ENCODE data around the gene KIF21A.
"Not testable (repeated sequence)": the region's sequence is repeated elsewhere in the genome, so short reads cannot be mapped to it uniquely, and the experiment has no call there.

KIF21A gene

DNA sequence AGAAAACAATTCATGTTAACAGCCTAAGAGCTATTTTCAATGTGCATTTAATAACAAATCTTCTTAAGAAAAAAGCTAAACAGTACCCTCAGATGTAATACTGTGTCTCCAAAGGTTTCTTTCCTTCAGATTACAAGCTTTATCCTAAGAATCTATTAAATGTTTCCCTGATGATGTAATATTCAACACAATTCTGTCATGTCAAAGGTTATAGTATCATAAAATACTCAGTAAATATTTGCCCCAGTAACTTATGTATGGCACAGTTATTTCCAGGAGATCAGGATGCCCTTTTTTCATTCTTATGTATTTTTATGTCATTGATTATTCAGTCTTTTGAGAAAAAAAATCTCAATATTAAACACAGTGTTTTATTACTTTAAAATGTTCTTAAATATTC, 128.4 kb downstream of the KIF21A start:
- ChIA-PET CTCF (no interaction called here), POLR2A (ENCODE audit: low non-redundant PET) (no interaction called here)
- no peak for DNase-seq (ENCODE audit: low spot score)
- no peak for TF ChIP-seq CTCF (conservative IDR thresholded peaks at IDR 0.05; ENCODE audit: low read depth)
- H3K27ac ChIP-seq, result no peak overlapping the region

DNA sequence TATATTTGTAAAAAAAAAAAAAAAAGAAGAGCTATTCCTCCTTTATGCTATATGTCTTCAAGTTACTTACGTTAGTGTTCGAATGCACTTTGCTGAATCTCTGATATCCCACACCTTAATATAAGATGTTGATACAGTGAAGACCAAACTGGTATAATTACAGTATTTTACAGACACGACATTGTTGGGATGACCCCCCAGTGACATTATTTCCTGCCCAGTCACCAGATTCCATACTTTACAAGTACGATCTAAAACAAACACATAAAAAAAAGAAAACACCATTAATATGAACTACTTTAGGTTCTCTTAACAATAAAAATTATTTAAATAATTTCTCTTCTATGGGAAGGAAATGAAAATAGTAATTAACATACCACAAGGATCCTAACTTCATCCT, 133.4 kb downstream of the KIF21A start:
- no peak for DNase-seq (ENCODE audit: low spot score)
- TF ChIP-seq CTCF (conservative IDR thresholded peaks at IDR 0.05; ENCODE audit: low read depth), result no peak
- ChIA-PET CTCF (interaction anchor here (0.6 kb wide), 1 partner anchor 82 kb away, joined by 3 read pairs; no protein-coding TSS in a partner anchor), POLR2A (ENCODE audit: low non-redundant PET) (no interaction called here)
- H3K27ac ChIP-seq, result no peak overlapping the region

DNA sequence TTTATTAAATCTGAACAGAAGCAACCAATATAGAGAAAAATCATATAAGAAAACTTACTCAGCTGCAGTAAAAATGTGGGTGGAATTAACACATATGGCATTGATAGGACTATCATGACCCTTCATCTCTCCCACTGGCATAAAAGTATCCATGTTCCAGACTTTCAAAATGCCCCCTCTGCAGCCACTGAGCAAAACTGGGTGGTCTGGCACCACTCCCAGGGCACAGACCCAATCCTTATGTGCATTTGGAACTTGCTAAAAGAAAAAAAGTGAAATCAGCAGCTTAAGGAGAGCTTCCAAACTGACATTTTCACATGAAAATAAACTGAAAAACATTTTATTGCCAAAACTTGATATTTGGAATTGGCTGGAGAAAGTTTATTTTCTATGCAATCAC, 141.5 kb downstream of the KIF21A start:
- ChIA-PET CTCF (interaction anchor here (0.6 kb wide), 1 partner anchor 108 kb away, joined by 6 read pairs; no protein-coding TSS in a partner anchor), POLR2A (ENCODE audit: low non-redundant PET) (no interaction called here)
- DNase-seq (ENCODE audit: low spot score), result no peak
- TF ChIP-seq CTCF (conservative IDR thresholded peaks at IDR 0.05; ENCODE audit: low read depth), result no peak
- H3K27ac ChIP-seq, result no peak overlapping the region

GRCh38 chr12:39300799-39301198, 142.1 kb downstream of the KIF21A start:
- CTCF ChIA-PET, result no interaction called here
- POLR2A ChIA-PET (ENCODE audit: low non-redundant PET), result no interaction called here
- TF ChIP-seq CTCF (conservative IDR thresholded peaks at IDR 0.05; ENCODE audit: low read depth), result no peak
- no peak overlapping the region for H3K27ac ChIP-seq
- DNase-seq (ENCODE audit: low spot score), result no peak

- ChIA-PET POLR2A (ENCODE audit: low non-redundant PET) (no interaction called here), CTCF (no interaction called here)
- H3K27ac ChIP-seq, result no peak overlapping the region
- TF ChIP-seq CTCF (conservative IDR thresholded peaks at IDR 0.05; ENCODE audit: low read depth), result no peak
- no peak for DNase-seq (ENCODE audit: low spot score)
Measured at GRCh38 chr12:39297891-39298290, 145.0 kb downstream of the KIF21A start.

GRCh38 chr12:39296496-39296895, 146.4 kb downstream of the KIF21A start:
- DNase-seq (ENCODE audit: low spot score), result no peak
- CTCF ChIA-PET, result no interaction called here
- TF ChIP-seq CTCF (conservative IDR thresholded peaks at IDR 0.05; ENCODE audit: low read depth), result no peak
- POLR2A ChIA-PET (ENCODE audit: low non-redundant PET), result no interaction called here
- no peak overlapping the region for H3K27ac ChIP-seq

- POLR2A ChIA-PET (ENCODE audit: low non-redundant PET); DNase-seq (ENCODE audit: low spot score); H3K27ac ChIP-seq: not testable (repeated sequence)
- CTCF ChIA-PET, result interaction anchor here (0.7 kb wide), 1 partner anchor 312 kb away, joined by 4 read pairs; no protein-coding TSS in a partner anchor
Measured at GRCh38 chr12:39295593-39295992, 147.3 kb downstream of the KIF21A start.

All from RWPE1 (cell line).